Panc1 (cell line): Measurements from ENCODE around the gene SGCE.

Source experiments
- CTCF ChIP-seq: fragments of 450-650 bp; IDR thresholded peaks from 2 replicates; pipeline ENCODE4 v1.5.1; 2017; ENCODE audit warnings: mild to moderate bottlenecking
- POLR2AphosphoS5 ChIP-seq: IDR thresholded peaks from 2 replicates; pipeline ENCODE4 v1.6.1; 2012; ENCODE audit warnings: mild to moderate bottlenecking, low read depth, low read length, moderate library complexity
- TCF7L2 ChIP-seq: IDR thresholded peaks from 2 replicates; pipeline ENCODE4 v1.6.1; 2011; ENCODE audit warnings: mild to moderate bottlenecking, low read depth, low read length, inconsistent platforms

- TF ChIP-seq TCF7L2 = no peak
- TF ChIP-seq CTCF = no peak
- no peak for TF ChIP-seq POLR2AphosphoS5
Measured at GRCh38 chr7:94656925-94657731, 1.2 kb upstream of the SGCE start.
